22Rv1 (cell line): Measurements from ENCODE around the gene GLIS1.

ENCODE experiments used
- H3K27ac ChIP-seq: fragments of 450-650 bp; 2 replicates; pipeline ENCODE4 v1.5.1; 2017
- ZFX ChIP-seq: fragments of 450-650 bp; IDR thresholded peaks from 2 replicates; pipeline ENCODE4 v1.6.1; 2017; ENCODE audit warnings: antibody characterized with exemption, borderline replicate concordance
- TF ChIP-seq, protein P1 (sequence below): fragments of 450-650 bp; IDR thresholded peaks from 2 replicates; pipeline ENCODE4 v1.5.1; 2017; ENCODE audit warnings: mild to moderate bottlenecking

Gene GLIS1

DNA sequence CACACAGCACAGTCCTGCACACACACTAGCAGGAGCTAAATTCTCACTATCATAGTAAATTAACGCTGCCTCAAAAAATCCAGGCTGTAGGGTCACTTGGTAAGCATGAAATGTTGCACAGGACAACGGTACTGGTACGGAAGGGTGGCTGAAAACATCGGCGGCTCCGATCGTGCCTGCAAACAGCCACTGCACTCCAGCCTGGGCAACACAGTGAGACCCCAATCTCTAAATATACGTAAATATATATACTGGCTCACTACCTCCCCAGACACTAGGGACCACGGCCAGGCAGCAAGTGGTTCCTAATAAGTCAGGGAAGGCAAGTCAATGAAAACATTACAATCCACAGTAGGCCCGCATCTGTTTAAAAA, 44.3 kb downstream of the GLIS1 start:
- no peak overlapping the region for H3K27ac ChIP-seq
- TF ChIP-seq ZFX, result no peak
- TF ChIP-seq, protein P1, sequence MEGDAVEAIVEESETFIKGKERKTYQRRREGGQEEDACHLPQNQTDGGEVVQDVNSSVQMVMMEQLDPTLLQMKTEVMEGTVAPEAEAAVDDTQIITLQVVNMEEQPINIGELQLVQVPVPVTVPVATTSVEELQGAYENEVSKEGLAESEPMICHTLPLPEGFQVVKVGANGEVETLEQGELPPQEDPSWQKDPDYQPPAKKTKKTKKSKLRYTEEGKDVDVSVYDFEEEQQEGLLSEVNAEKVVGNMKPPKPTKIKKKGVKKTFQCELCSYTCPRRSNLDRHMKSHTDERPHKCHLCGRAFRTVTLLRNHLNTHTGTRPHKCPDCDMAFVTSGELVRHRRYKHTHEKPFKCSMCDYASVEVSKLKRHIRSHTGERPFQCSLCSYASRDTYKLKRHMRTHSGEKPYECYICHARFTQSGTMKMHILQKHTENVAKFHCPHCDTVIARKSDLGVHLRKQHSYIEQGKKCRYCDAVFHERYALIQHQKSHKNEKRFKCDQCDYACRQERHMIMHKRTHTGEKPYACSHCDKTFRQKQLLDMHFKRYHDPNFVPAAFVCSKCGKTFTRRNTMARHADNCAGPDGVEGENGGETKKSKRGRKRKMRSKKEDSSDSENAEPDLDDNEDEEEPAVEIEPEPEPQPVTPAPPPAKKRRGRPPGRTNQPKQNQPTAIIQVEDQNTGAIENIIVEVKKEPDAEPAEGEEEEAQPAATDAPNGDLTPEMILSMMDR, result no peak

DNA sequence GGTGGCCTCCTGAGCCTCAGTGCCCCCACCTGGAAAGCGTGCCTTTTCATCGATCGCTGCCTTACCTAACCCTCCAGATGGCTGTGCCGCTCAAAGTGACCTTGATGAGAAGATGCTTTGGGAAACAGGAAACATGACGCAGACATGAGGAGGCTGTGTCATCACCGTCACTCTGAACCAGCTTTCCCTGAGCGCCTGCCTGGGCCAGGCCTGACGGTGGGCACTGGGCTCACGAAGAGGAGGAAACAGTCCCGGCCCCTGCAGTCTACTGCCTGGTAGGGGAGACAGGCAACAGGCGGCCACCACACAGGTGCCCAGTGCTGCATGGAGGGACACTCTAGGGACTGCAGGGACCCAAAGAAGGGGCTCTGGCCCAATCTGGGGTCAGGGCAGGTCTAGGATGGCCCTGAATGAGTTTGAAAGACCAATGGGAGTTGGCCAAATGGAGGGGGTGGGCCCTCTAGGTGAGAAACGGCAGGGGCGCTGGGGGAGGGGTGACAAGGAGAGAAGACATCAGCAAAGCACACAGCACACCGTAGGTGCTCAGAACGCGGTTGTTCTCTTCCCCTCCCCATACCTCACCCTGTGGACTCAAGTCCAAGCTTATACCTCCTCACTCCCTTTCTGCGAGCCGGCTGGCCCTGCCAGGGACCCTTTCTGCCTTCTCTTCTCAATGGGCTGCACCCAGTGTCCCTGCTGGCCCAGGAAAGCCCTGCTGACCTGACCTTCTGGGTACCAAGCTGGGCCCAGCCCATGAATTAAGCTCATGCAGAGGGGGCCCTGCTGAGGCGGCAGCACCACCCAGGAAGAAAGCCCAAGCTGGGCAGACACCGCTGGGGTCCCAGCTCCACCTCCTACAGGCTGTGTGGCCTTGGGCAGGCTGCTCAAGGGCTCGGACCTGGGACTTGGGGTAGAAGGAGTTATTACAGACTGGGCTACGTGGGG, 44.9 kb downstream of the GLIS1 start:
- no peak for TF ChIP-seq ZFX
- TF ChIP-seq, protein P1, result no peak
- H3K27ac ChIP-seq, result no peak overlapping the region

DNA sequence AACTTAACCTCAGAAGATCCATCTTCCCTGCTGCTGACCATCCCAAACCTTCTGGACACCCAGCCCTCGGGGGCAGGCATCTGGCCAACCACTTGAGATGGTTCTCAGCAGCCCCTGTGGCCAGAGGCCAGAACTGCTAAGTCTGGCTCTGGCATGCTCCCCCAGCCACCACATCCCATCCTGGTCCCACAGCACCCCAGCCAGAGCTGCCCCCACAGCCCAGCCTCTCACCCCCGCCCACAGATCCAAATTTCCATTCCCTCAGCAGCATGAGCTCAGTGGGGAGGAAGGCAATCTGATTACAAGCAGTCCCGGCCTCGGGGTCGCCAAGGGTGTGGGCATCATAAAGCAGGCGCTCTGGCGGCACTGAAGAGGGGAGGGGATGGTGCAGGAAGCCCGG, 45.6 kb downstream of the GLIS1 start:
- H3K27ac ChIP-seq, result no peak overlapping the region

DNA sequence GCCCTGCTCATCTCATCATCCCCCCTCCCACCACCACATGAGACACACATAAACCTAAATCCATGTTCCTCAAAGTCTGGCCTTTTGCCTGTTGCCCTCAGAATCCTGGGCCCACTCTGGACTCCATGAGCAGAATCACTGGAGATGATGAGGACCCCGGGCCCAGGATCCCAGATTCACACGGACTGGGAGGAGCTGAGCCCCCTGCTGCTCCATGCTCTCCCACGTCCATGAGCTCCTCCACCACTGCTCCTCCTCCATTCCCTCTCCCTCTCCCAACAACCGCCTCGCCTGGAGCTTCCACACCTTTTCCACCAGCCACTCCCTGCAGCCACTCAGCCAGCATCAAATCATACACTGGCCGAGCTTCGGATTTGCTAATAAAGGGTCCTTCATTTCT, 47.6 kb downstream of the GLIS1 start:
- H3K27ac ChIP-seq, result no peak overlapping the region
- no peak for TF ChIP-seq ZFX
- TF ChIP-seq, protein P1, result no peak

More for the DNA sequence above, 45.6 kb downstream of the GLIS1 start:
- TF ChIP-seq, protein P1, result no peak
- TF ChIP-seq ZFX, result no peak

DNA sequence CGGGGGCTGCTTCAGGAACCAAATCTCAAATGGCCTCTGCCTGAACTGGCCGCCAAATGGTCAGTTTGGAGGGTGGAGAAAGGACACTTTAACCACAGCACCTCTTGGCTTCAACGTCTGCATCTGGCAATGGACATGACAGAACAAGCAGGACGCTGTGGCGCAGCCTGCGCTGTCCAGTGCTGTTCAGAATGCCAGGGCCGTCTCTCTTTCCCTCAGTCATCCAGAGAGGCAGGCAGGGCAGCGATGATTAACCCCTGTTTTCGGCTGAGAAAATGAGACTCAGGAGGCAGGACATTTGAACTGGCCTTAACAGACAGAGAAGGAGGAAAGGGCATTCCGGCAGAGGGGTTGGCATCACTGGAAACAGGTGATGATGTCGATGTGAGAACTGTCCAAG, 48.6 kb downstream of the GLIS1 start:
- no peak overlapping the region for H3K27ac ChIP-seq

DNA sequence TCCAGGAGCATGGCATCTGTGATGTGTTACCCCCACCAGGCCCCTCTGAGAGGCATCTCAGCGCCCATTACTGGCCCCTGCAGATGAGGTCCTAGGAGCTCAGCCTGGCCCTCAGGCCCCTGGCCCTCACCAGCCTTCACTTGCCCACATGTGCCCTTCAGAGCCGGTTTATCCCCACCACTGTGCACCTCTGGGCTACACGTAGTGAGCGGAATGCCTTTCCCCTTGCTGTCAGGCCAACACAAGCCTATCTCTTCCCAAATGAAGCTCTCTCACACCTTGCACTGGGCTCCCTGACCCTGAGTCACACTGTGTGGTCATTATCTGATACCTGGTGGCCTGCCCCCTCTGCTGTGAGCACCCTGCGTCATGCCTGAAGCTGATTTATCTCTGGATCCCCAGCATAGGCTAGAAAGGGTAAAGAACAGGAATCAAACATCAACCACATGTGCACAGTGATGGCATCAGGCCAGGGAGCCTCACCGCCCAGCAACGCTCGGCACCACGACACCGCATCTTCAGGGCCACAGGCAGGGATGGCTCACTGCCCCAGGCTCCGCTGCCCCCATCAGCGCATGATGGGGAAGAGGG, 49.1 kb downstream of the GLIS1 start:
- TF ChIP-seq, protein P1, result no peak
- TF ChIP-seq ZFX, result no peak
- H3K27ac ChIP-seq, result no peak overlapping the region

More for the DNA sequence above, 48.6 kb downstream of the GLIS1 start:
- no peak for TF ChIP-seq ZFX

DNA sequence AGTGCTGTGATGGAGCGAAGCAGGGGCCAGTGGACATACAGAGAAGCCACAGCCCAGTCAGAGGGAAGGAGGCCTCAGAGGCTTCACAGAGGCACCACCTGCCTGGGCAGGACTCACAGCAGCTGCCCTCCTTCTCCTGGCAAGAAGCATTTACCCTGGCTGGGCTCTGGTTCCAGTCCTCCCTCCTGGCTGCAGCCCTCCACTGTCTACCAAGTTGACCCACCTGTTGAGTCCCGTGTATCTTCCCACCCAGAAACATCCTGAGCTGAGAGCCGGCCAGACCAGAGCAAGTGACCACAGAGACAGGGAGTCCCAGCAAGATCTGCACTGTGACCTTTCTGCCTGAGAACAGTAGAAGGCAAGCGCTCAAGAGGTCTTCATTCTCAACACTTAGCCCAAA, 49.7 kb downstream of the GLIS1 start:
- H3K27ac ChIP-seq, result no peak overlapping the region
- no peak for TF ChIP-seq ZFX
- TF ChIP-seq, protein P1, result no peak
